ENCODE measurements around the gene TPT1. TPM values are rescaled to one million over a fixed set of nuclear protein-coding genes. Genes with fewer than 3 reads are reported as not detected.
A peak's percentile ranks its signal among the peaks of the same experiment; 100 is the strongest.

TPT1 gene
- total and polyA plus RNA-seq, 3 experiments from 2014 or later = 2,788 to 3,378 (median 3,313) TPM

DNA sequence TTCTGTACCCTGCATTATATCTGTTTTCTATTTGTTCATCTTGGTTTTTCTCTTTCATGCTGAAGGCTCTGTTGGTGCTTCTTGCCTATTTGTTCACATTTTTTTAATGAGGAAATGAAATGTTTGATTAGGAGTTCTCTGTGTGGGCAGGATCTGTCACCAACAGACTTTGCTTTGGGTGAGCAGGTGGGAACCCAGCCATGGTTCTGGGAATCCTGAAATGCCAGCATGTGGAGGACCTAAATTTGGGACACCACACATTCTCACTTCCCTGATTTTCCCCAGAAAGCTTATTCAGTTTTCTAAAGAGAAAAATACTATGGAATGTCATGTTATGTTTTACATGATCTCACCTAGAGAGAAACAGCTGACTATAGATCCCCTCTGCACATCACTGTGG lies 34.0 kb downstream of the TPT1 start:
- DNase-seq = no peak
- H3K4me3 ChIP-seq (ENCODE audit: low read length) = no peak overlapping the region
- ChIA-PET CTCF (interaction anchor here (1.3 to 5.6 kb wide), 3 partner anchors 8 to 265 kb away, joined by 4 to 70 read pairs (median 34); no protein-coding TSS in a partner anchor), POLR2A (no interaction called here)
- no peaks in the 10 kb centered on the region for H3K9me3 ChIP-seq (ENCODE audit: low read length)
- Mint-ChIP-seq H3K4me1 (peaks cover 11 to 23% (median 20%) of the 10 kb centered on the region in 3 donors), H3K9me3 (peaks cover 0 to 2% (median 0%) of the 10 kb centered on the region in 5 donors), H3K27ac (no peak overlapping the region), H3K4me3 (no peak overlapping the region), H3K36me3 (no peaks in the 10 kb centered on the region), H3K27me3 (peaks cover 14 to 37% of the 10 kb centered on the region in 2 donors)
- no peaks in the 10 kb centered on the region for H3K27me3 ChIP-seq (ENCODE audit: insufficient read depth, low read length, poor library complexity, severe bottlenecking)
- no peaks in the 10 kb centered on the region for H3K36me3 ChIP-seq (ENCODE audit: insufficient read depth, low read length)
- no peak overlapping the region for H3K27ac ChIP-seq (ENCODE audit: low read depth, low read length)
- H3K4me1 ChIP-seq (ENCODE audit: insufficient read depth, low read length) = peaks cover 13% of the 10 kb centered on the region

GRCh38 chr13:45305079-45305478 lies 35.9 kb downstream of the TPT1 start:
- CTCF ChIA-PET = interaction anchor here (5.6 kb wide), 1 partner anchor 257 kb away, joined by 70 read pairs; no protein-coding TSS in a partner anchor
- no peaks in the 10 kb centered on the region for H3K36me3 Mint-ChIP-seq
- peaks cover 14 to 19% (median 15%) of the 10 kb centered on the region in 3 donors for H3K4me1 Mint-ChIP-seq
- no peaks in the 10 kb centered on the region for H3K36me3 ChIP-seq (ENCODE audit: insufficient read depth, low read length)
- no peak overlapping the region for H3K4me3 ChIP-seq (ENCODE audit: low read length)
- H3K9me3 Mint-ChIP-seq = peaks cover 0 to 2% (median 0%) of the 10 kb centered on the region in 5 donors
- no peak for DNase-seq
- H3K9me3 ChIP-seq (ENCODE audit: low read length) = no peaks in the 10 kb centered on the region
- H3K27me3 Mint-ChIP-seq = peaks cover 12 to 37% of the 10 kb centered on the region in 2 donors
- H3K4me3 Mint-ChIP-seq = no peak overlapping the region
- H3K27ac Mint-ChIP-seq = no peak overlapping the region
- no peak overlapping the region for H3K27ac ChIP-seq (ENCODE audit: low read depth, low read length)
- POLR2A ChIA-PET = no interaction called here
- H3K4me1 ChIP-seq (ENCODE audit: insufficient read depth, low read length) = no peaks in the 10 kb centered on the region
- no peaks in the 10 kb centered on the region for H3K27me3 ChIP-seq (ENCODE audit: insufficient read depth, low read length, poor library complexity, severe bottlenecking)

DNA sequence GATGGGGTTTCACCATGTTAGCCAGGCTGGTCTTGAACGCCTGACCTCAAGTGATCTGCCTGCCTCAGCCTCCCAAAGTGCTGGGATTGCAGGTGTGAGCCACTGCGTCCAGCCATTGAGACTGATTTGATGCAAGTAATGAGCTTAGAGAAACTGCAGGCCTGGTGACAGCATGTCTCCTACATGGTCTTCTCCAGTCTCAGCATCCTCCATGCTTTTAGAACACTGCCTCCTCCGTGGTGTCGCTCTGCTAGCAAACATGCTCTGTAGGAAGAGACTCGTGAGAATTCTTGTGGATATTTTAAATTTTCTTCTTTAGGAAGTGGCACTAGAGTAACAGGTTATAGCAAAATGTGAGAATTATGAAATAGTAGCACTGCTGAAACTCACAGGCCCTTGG lies 37.1 kb downstream of the TPT1 start:
- Mint-ChIP-seq H3K4me1 (peaks cover 14 to 19% (median 18%) of the 10 kb centered on the region in 3 donors), H3K4me3 (no peak overlapping the region), H3K9me3 (peaks cover 0 to 2% (median 0%) of the 10 kb centered on the region in 5 donors), H3K36me3 (no peaks in the 10 kb centered on the region), H3K27me3 (peaks cover 7 to 31% of the 10 kb centered on the region in 2 donors), H3K27ac (no peak overlapping the region)
- H3K27me3 ChIP-seq (ENCODE audit: insufficient read depth, low read length, poor library complexity, severe bottlenecking) = no peaks in the 10 kb centered on the region
- H3K4me1 ChIP-seq (ENCODE audit: insufficient read depth, low read length) = peaks cover 4% of the 10 kb centered on the region
- DNase-seq = no peak
- H3K4me3 ChIP-seq (ENCODE audit: low read length) = no peak overlapping the region
- POLR2A ChIA-PET = no interaction called here
- H3K36me3 ChIP-seq (ENCODE audit: insufficient read depth, low read length) = no peaks in the 10 kb centered on the region
- CTCF ChIA-PET = interaction anchor here (1.3 to 1.6 kb wide), 3 partner anchors 15 to 256 kb away, joined by 3 to 4 read pairs (median 3); no protein-coding TSS in a partner anchor
- H3K27ac ChIP-seq (ENCODE audit: low read depth, low read length) = no peak overlapping the region
- no peaks in the 10 kb centered on the region for H3K9me3 ChIP-seq (ENCODE audit: low read length)

DNA sequence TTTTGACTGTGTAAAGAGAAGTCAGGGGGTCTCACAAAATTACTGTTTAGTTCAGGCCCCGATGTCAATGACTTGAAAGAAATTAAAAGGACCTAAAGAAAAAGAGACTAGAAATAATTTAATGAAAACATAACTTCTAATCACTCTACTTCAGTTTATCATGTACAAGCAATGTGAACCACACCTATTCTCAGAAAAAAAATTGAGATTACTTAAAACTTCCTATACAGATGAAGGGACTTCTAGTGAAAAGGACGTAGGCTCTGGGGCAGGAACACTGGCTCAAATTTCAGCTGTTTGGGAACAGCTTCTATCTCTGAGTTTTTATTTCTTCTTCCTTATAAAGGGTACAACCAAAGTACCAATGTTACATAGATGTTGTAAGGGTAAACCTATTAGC lies 38.0 kb downstream of the TPT1 start:
- H3K27me3 Mint-ChIP-seq = peaks cover 7 to 24% of the 10 kb centered on the region in 2 donors
- peaks cover 19 to 27% (median 26%) of the 10 kb centered on the region in 3 donors for H3K4me1 Mint-ChIP-seq
- peak overlapping the region in 1 of 8 donors; percentile 68 for H3K27ac Mint-ChIP-seq
- H3K36me3 Mint-ChIP-seq = no peaks in the 10 kb centered on the region
- Histone ChIP-seq H3K36me3 (ENCODE audit: insufficient read depth, low read length) (no peaks in the 10 kb centered on the region), H3K4me1 (ENCODE audit: insufficient read depth, low read length) (peaks cover 12% of the 10 kb centered on the region), H3K27me3 (ENCODE audit: insufficient read depth, low read length, poor library complexity, severe bottlenecking) (no peaks in the 10 kb centered on the region), H3K27ac (ENCODE audit: low read depth, low read length) (no peak overlapping the region), H3K4me3 (ENCODE audit: low read length) (no peak overlapping the region), H3K9me3 (ENCODE audit: low read length) (no peaks in the 10 kb centered on the region)
- ChIA-PET CTCF (interaction anchor here (1.1 to 1.5 kb wide), 3 partner anchors 9 to 256 kb away, joined by 3 to 6 read pairs (median 5); no protein-coding TSS in a partner anchor), POLR2A (no interaction called here)
- DNase-seq = no peak
- H3K4me3 Mint-ChIP-seq = no peak overlapping the region
- H3K9me3 Mint-ChIP-seq = peaks cover 0 to 2% (median 0%) of the 10 kb centered on the region in 5 donors

- peaks cover 17% of the 10 kb centered on the region for H3K4me1 ChIP-seq (ENCODE audit: insufficient read depth, low read length)
- POLR2A ChIA-PET = no interaction called here
- peak overlapping the region in 1 of 8 donors; percentile 68 for H3K27ac Mint-ChIP-seq
These were observed 38.5 kb downstream of the TPT1 start for GRCh38 chr13:45302507-45302906.

DNA sequence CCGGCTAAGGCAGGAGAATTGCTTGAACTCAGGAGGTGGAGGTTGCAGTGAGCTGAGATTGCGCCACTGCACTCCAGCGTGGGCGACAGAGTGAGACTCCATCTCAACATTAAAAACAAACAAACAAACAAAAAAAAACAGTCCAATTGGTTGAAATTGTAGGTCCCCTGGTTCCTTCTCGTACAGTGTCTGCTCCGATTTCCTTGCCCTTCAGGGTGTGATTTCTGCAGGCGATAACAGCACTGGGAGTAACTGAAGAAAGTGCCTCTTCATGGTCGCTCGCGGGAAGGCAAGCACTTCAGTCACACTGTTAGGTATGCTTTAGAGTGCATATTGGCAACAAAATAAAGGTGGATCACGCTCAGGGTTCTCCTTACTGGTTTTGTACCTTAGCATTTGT lies 39.7 kb downstream of the TPT1 start:
- DNase-seq = no peak
- ChIA-PET POLR2A (no interaction called here), CTCF (interaction anchor here (1.1 to 1.4 kb wide), 2 partner anchors 9 to 20 kb away, joined by 3 to 4 read pairs; no protein-coding TSS in a partner anchor)
- peaks cover 0 to 2% (median 0%) of the 10 kb centered on the region in 5 donors for H3K9me3 Mint-ChIP-seq
- no peak overlapping the region for H3K27ac ChIP-seq (ENCODE audit: low read depth, low read length)
- no peaks in the 10 kb centered on the region for H3K36me3 Mint-ChIP-seq
- peaks cover 33 to 43% (median 42%) of the 10 kb centered on the region in 3 donors for H3K4me1 Mint-ChIP-seq
- H3K36me3 ChIP-seq (ENCODE audit: insufficient read depth, low read length) = no peaks in the 10 kb centered on the region
- H3K27ac Mint-ChIP-seq = peak overlapping the region in 1 of 8 donors; percentile 80
- H3K4me3 Mint-ChIP-seq = no peak overlapping the region
- H3K4me3 ChIP-seq (ENCODE audit: low read length) = no peak overlapping the region
- H3K27me3 Mint-ChIP-seq = peaks cover 7 to 12% of the 10 kb centered on the region in 2 donors
- no peaks in the 10 kb centered on the region for H3K27me3 ChIP-seq (ENCODE audit: insufficient read depth, low read length, poor library complexity, severe bottlenecking)
- H3K9me3 ChIP-seq (ENCODE audit: low read length) = no peaks in the 10 kb centered on the region
- H3K4me1 ChIP-seq (ENCODE audit: insufficient read depth, low read length) = peaks cover 28% of the 10 kb centered on the region

More at GRCh38 chr13:45302507-45302906, 38.5 kb downstream of the TPT1 start:
- Histone ChIP-seq H3K9me3 (ENCODE audit: low read length) (no peaks in the 10 kb centered on the region), H3K27ac (ENCODE audit: low read depth, low read length) (no peak overlapping the region), H3K27me3 (ENCODE audit: insufficient read depth, low read length, poor library complexity, severe bottlenecking) (no peaks in the 10 kb centered on the region), H3K4me3 (ENCODE audit: low read length) (no peak overlapping the region), H3K36me3 (ENCODE audit: insufficient read depth, low read length) (no peaks in the 10 kb centered on the region)
- Mint-ChIP-seq H3K9me3 (peaks cover 0 to 2% (median 0%) of the 10 kb centered on the region in 5 donors), H3K36me3 (no peaks in the 10 kb centered on the region), H3K4me3 (peak overlapping the region in 1 of 7 donors; percentile 13), H3K27me3 (peaks cover 7 to 20% of the 10 kb centered on the region in 2 donors), H3K4me1 (peaks cover 24 to 32% (median 32%) of the 10 kb centered on the region in 3 donors)
- no peak for DNase-seq
- CTCF ChIA-PET = interaction anchor here (1.1 to 1.5 kb wide), 4 partner anchors 8 to 256 kb away, joined by 3 to 6 read pairs (median 4); no protein-coding TSS in a partner anchor

DNA sequence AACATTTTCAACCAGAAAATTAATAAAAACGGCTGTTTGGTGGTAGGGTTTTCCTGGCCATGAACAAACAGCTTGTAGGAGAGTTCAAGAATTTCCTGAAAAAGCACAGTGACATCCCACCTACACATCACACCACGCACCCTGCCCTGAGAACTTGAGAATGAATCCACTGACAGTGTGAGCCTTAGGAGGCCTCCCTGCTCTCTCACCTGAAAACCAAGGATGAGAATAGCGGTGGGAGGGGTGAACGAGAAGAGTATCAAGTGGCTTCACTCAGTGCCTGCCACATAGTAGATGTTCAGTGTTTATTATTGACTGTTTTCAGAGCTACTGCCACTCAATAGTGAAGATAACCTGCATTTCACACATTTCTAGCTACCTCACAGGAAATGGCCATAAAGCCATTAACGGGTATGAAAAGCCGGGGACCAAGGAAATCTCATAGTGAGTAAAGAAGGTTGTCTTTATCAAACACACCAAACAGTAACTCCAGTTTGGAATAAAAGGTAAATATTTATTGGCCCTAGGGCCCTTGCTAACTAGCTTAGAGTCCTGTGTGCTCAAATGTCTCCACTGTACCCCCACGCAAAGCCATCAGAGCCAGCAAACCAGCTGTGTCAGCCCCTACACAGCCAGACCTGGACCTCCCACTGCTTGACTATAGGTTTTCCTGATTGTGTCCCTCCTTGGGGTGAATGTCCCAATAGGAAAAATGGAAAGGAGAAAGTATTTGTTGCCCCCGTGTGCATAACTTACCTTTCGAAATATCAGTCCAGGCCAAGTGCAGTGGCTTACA lies 40.6 kb downstream of the TPT1 start:
- no peaks in the 10 kb centered on the region for H3K27me3 ChIP-seq (ENCODE audit: insufficient read depth, low read length, poor library complexity, severe bottlenecking)
- Mint-ChIP-seq H3K9me3 (peaks cover 0 to 2% (median 0%) of the 10 kb centered on the region in 5 donors), H3K27me3 (peaks cover 5 to 12% of the 10 kb centered on the region in 2 donors), H3K4me3 (peak overlapping the region in 1 of 7 donors; percentile 43), H3K4me1 (peaks cover 37 to 52% (median 51%) of the 10 kb centered on the region in 3 donors), H3K27ac (peak overlapping the region in 3 of 8 donors; percentile 17 to 48 (median 41)), H3K36me3 (no peaks in the 10 kb centered on the region)
- no peak overlapping the region for H3K4me3 ChIP-seq (ENCODE audit: low read length)
- H3K36me3 ChIP-seq (ENCODE audit: insufficient read depth, low read length) = no peaks in the 10 kb centered on the region
- no peak overlapping the region for H3K27ac ChIP-seq (ENCODE audit: low read depth, low read length)
- H3K9me3 ChIP-seq (ENCODE audit: low read length) = no peaks in the 10 kb centered on the region
- H3K4me1 ChIP-seq (ENCODE audit: insufficient read depth, low read length) = peaks cover 32% of the 10 kb centered on the region
- POLR2A ChIA-PET = no interaction called here
- CTCF ChIA-PET = interaction anchor here (1.1 to 3.8 kb wide), 3 partner anchors 8 to 29 kb away, joined by 3 to 34 read pairs (median 3); no protein-coding TSS in a partner anchor
- no peak for DNase-seq

DNA sequence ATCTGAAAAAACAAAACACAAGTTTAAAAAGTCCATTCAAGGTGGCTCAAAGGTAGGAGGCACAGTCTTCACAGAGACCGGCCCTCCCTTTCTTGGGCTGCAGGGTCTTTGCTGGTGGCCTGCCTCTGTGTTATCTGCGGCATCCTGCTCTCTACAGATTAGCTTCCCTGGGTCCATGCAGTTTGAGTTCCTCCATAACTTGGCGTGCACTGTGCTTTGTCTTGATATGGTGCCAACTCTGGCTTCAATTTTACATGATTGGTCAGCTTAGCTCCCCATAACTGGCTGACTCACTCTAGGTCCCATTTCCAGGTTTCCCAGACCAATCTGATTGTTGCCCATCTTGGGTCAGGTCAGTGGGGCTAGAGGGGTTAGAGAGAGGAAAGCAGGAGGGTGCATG lies 41.8 kb downstream of the TPT1 start:
- POLR2A ChIA-PET = interaction anchor here (0.5 kb wide), 1 partner anchor 211 kb away, joined by 9 read pairs; no protein-coding TSS in a partner anchor

More for the DNA sequence above, 41.8 kb downstream of the TPT1 start:
- Histone ChIP-seq H3K27ac (ENCODE audit: low read depth, low read length) (no peak overlapping the region), H3K9me3 (ENCODE audit: low read length) (no peaks in the 10 kb centered on the region), H3K36me3 (ENCODE audit: insufficient read depth, low read length) (no peaks in the 10 kb centered on the region), H3K4me1 (ENCODE audit: insufficient read depth, low read length) (peaks cover 32% of the 10 kb centered on the region), H3K4me3 (ENCODE audit: low read length) (no peak overlapping the region), H3K27me3 (ENCODE audit: insufficient read depth, low read length, poor library complexity, severe bottlenecking) (no peaks in the 10 kb centered on the region)
- DNase-seq = no peak
- H3K9me3 Mint-ChIP-seq = no peaks in the 10 kb centered on the region
- peaks cover 37 to 55% (median 51%) of the 10 kb centered on the region in 3 donors for H3K4me1 Mint-ChIP-seq
- H3K27ac Mint-ChIP-seq = peak overlapping the region in 3 of 8 donors; percentile 74 to 91 (median 79)
- no peaks in the 10 kb centered on the region for H3K36me3 Mint-ChIP-seq
- no peak overlapping the region for H3K4me3 Mint-ChIP-seq
- CTCF ChIA-PET = interaction anchor here (3.8 kb wide), 1 partner anchor 9 kb away, joined by 34 read pairs; no protein-coding TSS in a partner anchor
- H3K27me3 Mint-ChIP-seq = peaks cover 0 to 8% of the 10 kb centered on the region in 2 donors
